Right atrium auricular region (tissue), 2 donors: Measurements from ENCODE around the gene ARSB. TPM values are rescaled to one million over a fixed set of nuclear protein-coding genes. Genes with fewer than 3 reads are reported as not detected.
"Not testable (repeated sequence)": the region's sequence is repeated elsewhere in the genome, so short reads cannot be mapped to it uniquely, and the experiment has no call there.

Experiments used
- DNase-seq: peaks from one replicate; pipeline ENCODE4 v3.0.0-alpha.2; 2019; ENCODE audit warnings: low spot score
- H3K27ac ChIP-seq, 2 donors: fragments of 200-600 bp; sonication (generic); 1 replicate in 1 of 2; 2 replicates in 1 of 2; pipeline ENCODE4 v1.5.1; 2016 to 2019
- H3K27me3 ChIP-seq, 2 donors: fragments of 200-600 bp; sonication (generic); one replicate each; pipeline versions ENCODE4 v1.5.1 to v1.6.0; 2017 to 2019
- H3K36me3 ChIP-seq: fragments of 200-600 bp; sonication (generic); one replicate; pipeline ENCODE4 v1.5.1; 2016
- H3K4me1 ChIP-seq, 2 donors: fragments of 200-600 bp; sonication (generic); one replicate each; pipeline versions ENCODE4 v1.5.1 to v1.6.0; 2017 to 2019
- H3K4me3 ChIP-seq, 2 donors: fragments of 200-600 bp; sonication (generic); 1 replicate in 1 of 2; 2 replicates in 1 of 2; pipeline ENCODE4 v1.5.1; 2017 to 2019; ENCODE audit warnings: mild to moderate bottlenecking in 1 of 2, moderate library complexity in 1 of 2
- H3K9me3 ChIP-seq, 2 donors: fragments of 200-600 bp; sonication (generic); one replicate each; pipeline ENCODE4 v1.5.1; 2019
- total RNA-seq, 2 donors: library from RNA; depleted of rRNA; stranded (reverse); fragments of >200 nt; gene quantifications; one replicate each; pipeline ENCODE4 v1.1.0, GENCODE V29; 2016
- TF ChIP-seq, protein P1 (sequence below), 2 donors: fragments of 200-600 bp; sonication (generic); IDR thresholded peaks; one replicate each; pipeline ENCODE4 v1.5.1; 2019; ENCODE audit warnings: antibody characterized with exemption in 2 of 2

ARSB gene
- total RNA-seq, 2 donors from 2014 or later = 11.5 to 16.4 TPM

DNA sequence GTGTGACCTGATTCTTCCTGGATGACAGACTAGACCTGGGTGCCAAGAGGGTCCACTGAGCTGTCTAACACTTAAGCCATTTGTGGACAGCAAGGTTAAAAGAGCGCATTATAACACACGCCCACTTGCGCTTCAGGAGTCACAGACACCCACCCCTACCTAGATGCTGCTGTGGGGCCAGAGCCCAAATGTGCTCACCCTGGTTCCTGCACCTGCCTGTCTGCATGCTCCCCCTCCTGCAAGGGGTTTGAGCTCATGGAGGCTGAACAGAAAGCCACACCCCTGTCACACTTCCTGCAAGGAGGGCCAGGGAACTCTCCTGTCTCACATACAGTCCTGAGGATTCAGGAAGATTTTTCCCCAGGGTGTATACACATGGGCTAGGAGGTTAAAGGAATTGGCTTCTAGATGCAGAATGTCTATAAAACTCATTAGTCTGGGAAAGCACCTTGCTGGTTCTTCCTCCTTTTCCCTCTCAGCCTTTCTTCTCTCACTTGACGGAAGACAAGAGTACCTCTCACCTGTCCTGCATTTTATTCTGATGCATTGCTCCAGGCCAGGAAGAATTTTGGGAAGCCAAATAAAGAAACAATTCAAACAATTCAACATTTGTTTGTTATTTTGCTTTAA, 249.2 kb downstream of the ARSB start:
- TF ChIP-seq, protein P1, sequence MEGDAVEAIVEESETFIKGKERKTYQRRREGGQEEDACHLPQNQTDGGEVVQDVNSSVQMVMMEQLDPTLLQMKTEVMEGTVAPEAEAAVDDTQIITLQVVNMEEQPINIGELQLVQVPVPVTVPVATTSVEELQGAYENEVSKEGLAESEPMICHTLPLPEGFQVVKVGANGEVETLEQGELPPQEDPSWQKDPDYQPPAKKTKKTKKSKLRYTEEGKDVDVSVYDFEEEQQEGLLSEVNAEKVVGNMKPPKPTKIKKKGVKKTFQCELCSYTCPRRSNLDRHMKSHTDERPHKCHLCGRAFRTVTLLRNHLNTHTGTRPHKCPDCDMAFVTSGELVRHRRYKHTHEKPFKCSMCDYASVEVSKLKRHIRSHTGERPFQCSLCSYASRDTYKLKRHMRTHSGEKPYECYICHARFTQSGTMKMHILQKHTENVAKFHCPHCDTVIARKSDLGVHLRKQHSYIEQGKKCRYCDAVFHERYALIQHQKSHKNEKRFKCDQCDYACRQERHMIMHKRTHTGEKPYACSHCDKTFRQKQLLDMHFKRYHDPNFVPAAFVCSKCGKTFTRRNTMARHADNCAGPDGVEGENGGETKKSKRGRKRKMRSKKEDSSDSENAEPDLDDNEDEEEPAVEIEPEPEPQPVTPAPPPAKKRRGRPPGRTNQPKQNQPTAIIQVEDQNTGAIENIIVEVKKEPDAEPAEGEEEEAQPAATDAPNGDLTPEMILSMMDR (IDR thresholded peaks at IDR 0.05) = no peak
- Histone ChIP-seq H3K9me3 (peaks cover 0 to 14% of the 10 kb centered on the region in 2 donors), H3K4me1 (no peaks in the 10 kb centered on the region), H3K4me3 (no peak overlapping the region), H3K27ac (no peak overlapping the region), H3K27me3 (no peaks in the 10 kb centered on the region), H3K36me3 (no peaks in the 10 kb centered on the region)
- DNase-seq = no peak

DNA sequence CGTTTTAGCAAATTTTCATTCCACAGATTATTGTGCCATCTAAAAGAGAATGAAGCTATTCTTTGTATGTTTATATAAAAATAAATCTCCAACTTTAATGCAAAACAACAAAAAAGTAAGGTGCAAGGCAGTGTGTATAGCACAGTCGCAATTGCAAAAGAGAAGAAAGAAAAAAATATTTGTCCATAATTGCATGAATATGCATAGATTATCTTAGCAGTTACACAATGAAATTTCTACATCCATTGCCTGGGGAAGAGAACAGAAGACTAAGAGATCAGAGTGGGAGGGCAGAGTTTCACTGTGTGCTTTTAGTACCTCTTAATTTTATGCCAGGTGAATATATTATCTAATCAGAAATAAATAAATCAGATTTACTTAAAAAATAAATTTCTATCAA, 250.2 kb downstream of the ARSB start:
- no peak for DNase-seq
- H3K27me3 ChIP-seq = no peaks in the 10 kb centered on the region
- peaks cover 0 to 14% of the 10 kb centered on the region in 2 donors for H3K9me3 ChIP-seq
- no peaks in the 10 kb centered on the region for H3K4me1 ChIP-seq
- no peak overlapping the region for H3K4me3 ChIP-seq
- no peak overlapping the region for H3K27ac ChIP-seq
- no peaks in the 10 kb centered on the region for H3K36me3 ChIP-seq
- TF ChIP-seq, protein P1 (IDR thresholded peaks at IDR 0.05) = no peak

DNA sequence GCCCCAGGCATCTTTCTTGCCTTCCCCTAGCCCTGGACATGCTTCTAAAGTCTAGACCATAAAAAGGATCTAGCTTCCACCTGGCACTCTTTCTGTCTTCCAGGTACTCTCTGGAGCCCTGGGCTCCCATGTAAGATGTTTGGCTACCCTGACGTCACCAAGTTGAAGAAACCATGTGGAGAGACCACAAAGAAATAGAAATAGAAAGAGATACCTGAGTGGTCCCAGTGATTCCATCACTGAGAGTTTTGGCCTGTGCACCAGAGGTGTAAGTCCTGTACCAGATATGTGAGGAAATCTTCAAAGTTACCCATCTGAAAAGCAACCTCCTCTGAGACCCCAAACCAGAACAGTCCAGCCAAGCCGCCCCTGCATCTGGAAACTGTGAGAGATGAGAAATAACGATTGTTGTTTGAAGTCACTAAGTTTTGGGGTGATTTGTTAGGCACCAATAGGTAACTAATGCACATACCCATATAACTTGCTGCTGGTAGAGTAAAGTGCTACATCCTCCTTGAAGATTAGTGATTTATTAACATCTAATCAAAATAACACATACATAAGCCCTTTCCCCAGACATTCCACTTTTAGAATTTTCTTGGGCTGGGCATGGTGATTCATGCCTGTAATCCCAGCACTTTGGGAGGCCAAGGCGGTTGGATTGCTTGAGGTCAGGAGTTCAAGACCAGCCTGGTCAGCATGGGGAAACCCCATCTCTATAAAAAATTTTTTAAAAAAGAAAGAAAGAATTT, 250.8 kb downstream of the ARSB start:
- Histone ChIP-seq H3K36me3 (no peaks in the 10 kb centered on the region), H3K9me3 (peaks cover 0 to 14% of the 10 kb centered on the region in 2 donors), H3K4me3 (no peak overlapping the region), H3K27me3 (no peaks in the 10 kb centered on the region), H3K4me1 (no peaks in the 10 kb centered on the region), H3K27ac (no peak overlapping the region)
- TF ChIP-seq, protein P1 (IDR thresholded peaks at IDR 0.05) = no peak
- no peak for DNase-seq

DNA sequence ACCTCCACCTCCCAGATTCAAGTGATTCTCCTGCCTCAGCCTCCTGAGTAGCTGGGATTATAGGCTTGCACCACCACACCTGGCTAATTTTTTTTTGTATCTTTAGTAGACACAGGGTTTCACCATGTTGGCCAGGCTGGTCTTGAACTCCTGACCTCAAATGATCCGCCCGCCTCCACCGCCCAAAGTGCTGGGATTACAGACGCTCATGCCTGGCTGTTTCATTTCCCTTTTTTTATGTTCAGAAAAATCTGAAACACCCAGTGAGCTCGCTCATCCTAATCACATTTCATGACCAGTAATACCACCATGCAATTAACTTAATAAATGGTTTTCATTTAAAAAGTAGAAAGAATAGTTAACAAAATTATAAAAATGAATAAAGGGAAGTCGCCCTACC, 252.4 kb downstream of the ARSB start:
- peaks cover 0 to 14% of the 10 kb centered on the region in 2 donors for H3K9me3 ChIP-seq
- DNase-seq, H3K4me3 ChIP-seq, H3K27me3 ChIP-seq, H3K4me1 ChIP-seq, H3K36me3 ChIP-seq, H3K27ac ChIP-seq: not testable (repeated sequence)

DNA sequence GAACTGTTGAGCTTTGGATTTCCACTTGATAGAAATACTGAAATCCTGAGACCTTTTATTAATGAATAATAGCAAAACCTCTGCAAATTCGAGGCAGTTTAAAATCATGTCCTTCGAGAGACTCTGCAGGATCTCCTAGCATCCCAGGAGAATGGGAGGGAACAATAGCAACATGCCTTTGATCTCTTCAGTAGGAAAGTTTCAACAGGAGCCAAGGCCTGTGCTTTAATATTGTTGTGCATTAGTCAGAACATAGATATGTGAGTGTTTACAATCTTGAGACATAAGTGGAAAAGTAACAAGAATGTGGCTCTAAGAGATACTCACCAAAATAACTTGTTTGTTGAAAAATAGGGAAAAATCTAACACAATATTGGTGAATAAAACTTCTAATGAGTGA, 253.2 kb downstream of the ARSB start:
- no peak overlapping the region for H3K27ac ChIP-seq
- TF ChIP-seq, protein P1 (IDR thresholded peaks at IDR 0.05) = no peak

DNA sequence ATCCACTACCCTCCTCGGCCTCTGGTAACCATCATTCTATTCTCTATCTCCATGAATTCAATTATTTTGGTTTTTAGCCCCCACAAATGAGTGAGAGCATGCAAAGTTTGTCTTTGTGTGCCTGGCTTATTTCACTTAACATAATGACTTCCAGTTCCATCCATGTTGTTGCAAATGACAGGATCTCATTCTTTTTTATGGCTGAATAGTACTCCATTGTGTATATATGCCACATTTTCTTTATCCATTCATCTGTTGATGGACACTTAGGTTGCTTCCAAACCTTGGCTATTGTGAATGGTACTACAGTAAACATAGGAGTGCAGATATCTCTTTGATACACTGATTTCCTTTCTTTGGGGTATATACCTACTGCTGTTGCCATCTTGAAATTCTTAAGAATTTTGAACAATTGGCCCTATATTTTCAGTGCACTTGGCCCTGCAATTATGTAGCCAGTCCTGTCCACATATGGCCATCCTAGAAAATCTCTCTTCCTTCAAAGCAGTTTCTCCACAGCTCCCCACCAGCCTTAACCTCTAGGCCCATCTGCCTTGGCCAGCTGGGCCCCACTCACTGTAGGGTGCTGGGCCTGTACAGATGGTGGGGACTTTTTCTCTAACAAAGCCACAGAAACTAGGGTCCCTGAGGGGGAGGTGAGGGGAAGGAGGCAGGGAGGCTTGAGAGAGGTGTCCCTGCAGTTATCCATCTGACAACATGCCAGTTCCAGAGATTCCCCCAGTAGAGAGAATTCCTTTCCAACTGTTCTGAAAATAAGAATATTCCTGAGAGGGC, 254.6 kb downstream of the ARSB start:
- Histone ChIP-seq H3K27ac (no peak overlapping the region), H3K27me3 (no peaks in the 10 kb centered on the region), H3K4me3 (no peak overlapping the region), H3K4me1 (no peaks in the 10 kb centered on the region), H3K9me3 (peaks cover 0 to 7% of the 10 kb centered on the region in 2 donors), H3K36me3 (no peaks in the 10 kb centered on the region)
- TF ChIP-seq, protein P1 (IDR thresholded peaks at IDR 0.05) = no peak
- no peak for DNase-seq

More for the DNA sequence above, 253.2 kb downstream of the ARSB start:
- no peak for DNase-seq
- Histone ChIP-seq H3K4me1 (no peaks in the 10 kb centered on the region), H3K27me3 (no peaks in the 10 kb centered on the region), H3K9me3 (peaks cover 0 to 14% of the 10 kb centered on the region in 2 donors), H3K36me3 (no peaks in the 10 kb centered on the region), H3K4me3 (no peak overlapping the region)
